HepG2 (cell line): ENCODE measurements around the gene UBE2J1. TPM values are rescaled to one million over a fixed set of nuclear protein-coding genes. Genes with fewer than 3 reads are reported as not detected.

Experiments
- ATAC-seq: fragments of 200-7000 bp; cut with Tn5 transposase; 3 replicates; pipeline ENCODE4 v1.9.1; 2020; ENCODE audit warnings: mild to moderate bottlenecking, moderate library complexity
- BruUV-seq: library from RNA; stranded (reverse); fragments of 400-500 nt; replicated peaks from 2 replicates; lab custom pipeline; 2021; lab: Mats Ljungman, UMichigan
- CTCF ChIA-PET: fragments of 300-600 bp; formaldehyde crosslinking; extraction: SDS; loops from one replicate; lab custom pipeline; 2021; ENCODE audit warnings: low total read pairs, inconsistent platforms, low intra/inter-chr PET ratio; lab: Yijun Ruan, JAX
- POLR2A ChIA-PET: fragments of 350-600 bp; sonication (Branson Sonifier 250); formaldehyde crosslinking; loops from one replicate; lab custom pipeline; 2020; ENCODE audit warnings: antibody characterized with exemption, inconsistent platforms; lab: Yijun Ruan, JAX
- DNase-seq: peaks from one replicate; pipeline ENCODE4 v3.0.0-alpha.2; 2015; ENCODE audit warnings: low spot score
- FAIRE-seq: peaks from 3 replicates; lab custom pipeline; 2011; peaks lifted over from hg19 to GRCh38; lab: Jason Lieb, UNC
- H2AFZ ChIP-seq: one replicate; pipeline ENCODE4 v1.6.1; 2011; ENCODE audit warnings: low read length, inconsistent platforms
- H3K27ac ChIP-seq: fragments of 300-600 bp; 3 replicates; pipeline ENCODE4 v1.8.0; 2011; ENCODE audit warnings: mixed run types, mild to moderate bottlenecking, mixed read lengths, low read length, inconsistent platforms; ENCODE audit not compliant: insufficient read depth; ENCODE audit errors: extremely low read length
- H3K27me3 ChIP-seq, 2 experiments: fragments of 200-600 bp in 1 of 2; 2 replicates in 1 of 2; 3 replicates in 1 of 2; pipeline versions ENCODE4 v1.6.0 to v1.8.0; 2011; ENCODE audit warnings: low read length in 2 of 2, mild to moderate bottlenecking in 2 of 2, moderate library complexity in 2 of 2, inconsistent platforms in 1 of 2; ENCODE audit not compliant: insufficient read depth in 2 of 2, control insufficient read depth in 1 of 2
- H3K36me3 ChIP-seq, 2 experiments: fragments of 200-600 bp in 1 of 2; replicated peaks in 1 of 2; 2 replicates in 1 of 2; 3 replicates in 1 of 2; pipeline versions ENCODE4 v1.5.1 to v1.8.0; 2011; ENCODE audit warnings: low read length in 2 of 2, inconsistent platforms in 1 of 2; ENCODE audit not compliant: insufficient read depth in 2 of 2, control insufficient read depth in 1 of 2
- H3K4me1 ChIP-seq: 2 replicates; pipeline ENCODE4 v1.5.1; 2012; ENCODE audit warnings: low read length, inconsistent platforms; ENCODE audit not compliant: insufficient read depth
- H3K4me2 ChIP-seq: 2 replicates; pipeline ENCODE4 v1.6.0; 2011; ENCODE audit warnings: low read depth, low read length, inconsistent platforms
- H3K4me3 ChIP-seq, 3 experiments: fragments of 200-600 bp in 1 of 3; sonication (generic), shearing (Covaris generic) in 1 of 3; replicated peaks in 1 of 3; 2 replicates each; pipeline ENCODE4 v1.5.1; 2011 to 2016; ENCODE audit warnings: low read length in 3 of 3, inconsistent platforms in 2 of 3, low read depth in 2 of 3, mild to moderate bottlenecking in 2 of 3, control low read depth in 1 of 3, mixed read lengths in 1 of 3; ENCODE audit not compliant: insufficient read depth in 1 of 3
- H3K79me2 ChIP-seq: one replicate; pipeline ENCODE4 v1.6.1; 2011; ENCODE audit warnings: low read length, inconsistent platforms; ENCODE audit not compliant: insufficient read depth
- H3K9ac ChIP-seq: 2 replicates; pipeline ENCODE4 v1.6.0; 2011; ENCODE audit warnings: mild to moderate bottlenecking, low read depth, low read length, inconsistent platforms; ENCODE audit not compliant: insufficient read depth
- H3K9me3 ChIP-seq: 2 replicates; pipeline ENCODE4 v1.5.1; 2012; ENCODE audit warnings: mild to moderate bottlenecking, low read length
- H4K20me1 ChIP-seq: 2 replicates; pipeline ENCODE4 v1.6.0; 2011; ENCODE audit warnings: inconsistent platforms, mild to moderate bottlenecking, low read length, moderate library complexity; ENCODE audit not compliant: insufficient read depth
- CBX5 ChIP-seq: sonication (generic); formaldehyde crosslinking; IDR thresholded peaks from 2 replicates; pipeline ENCODE4 v1.4.0; 2020; ENCODE audit warnings: missing genetic modification reagents, borderline replicate concordance
- GPN1 ChIP-seq: sonication (generic); formaldehyde crosslinking; IDR thresholded peaks from 2 replicates; pipeline ENCODE4 v1.5.1; 2020; ENCODE audit warnings: missing genetic modification reagents, borderline replicate concordance
- NFAT5 ChIP-seq: sonication (generic); formaldehyde crosslinking; IDR thresholded peaks from 2 replicates; pipeline ENCODE4 v1.4.0; 2020; ENCODE audit warnings: missing genetic modification reagents
- SMC3 ChIP-seq: IDR thresholded peaks from 2 replicates; pipeline ENCODE4 v1.6.1; 2011; ENCODE audit warnings: low read length, improper control_type of control experiment
- STAG1 ChIP-seq: sonication (generic); formaldehyde crosslinking; IDR thresholded peaks from 2 replicates; pipeline ENCODE4 v1.4.0; 2020; ENCODE audit warnings: missing genetic modification reagents
- WGBS: methylation state at CpG from one replicate; pipeline ENCODE4 v1.1.6; 2017; ENCODE audit warnings: low lambda C conversion rate; 5-methylcytosine and 5-hydroxymethylcytosine counted together
- in situ Hi-C: cut with HindIII; loops from 2 replicates; pipeline ENCODE4 v1.10.0; 2017; ENCODE audit warnings: low pct_unique_long_range_greater_than_20kb; ENCODE audit not compliant: extremely low pct_ligation_motif_present
- intact Hi-C: fragments of 100-400 bp; cut with micrococcal nuclease; formaldehyde crosslinking; loops from one replicate; pipeline ENCODE4 v1.10.0; 2022; ENCODE audit not compliant: unreplicated experiment
- polyA plus RNA-seq, 8 experiments: library from polyadenylated mRNA; depleted of rRNA in 3 of 8; stranded (reverse) in 7 of 8; unstranded in 1 of 8; fragments of >200 nt; fragmentation: Illumina TruSeq in 4 of 8; extraction: Trizol in 4 of 8; gene quantifications; 2 replicates each; pipeline versions ENCODE4 v1.2.1 to v1.2.3, GENCODE V29; 2011 to 2016; ENCODE audit warnings: low read depth in 4 of 8, missing spikeins in 1 of 8, mixed read lengths in 1 of 8; ENCODE audit not compliant: insufficient read depth in 1 of 8
- total RNA-seq, 5 experiments: library from RNA; depleted of rRNA; stranded (reverse); fragments of >200 nt; fragmentation: Illumina TruSeq; extraction: Trizol; gene quantifications; 2 replicates each; pipeline ENCODE4 v1.2.3, GENCODE V29; 2016; ENCODE audit warnings: low read depth in 1 of 5
- TF ChIP-seq, protein P1 (sequence below): sonication (generic); formaldehyde crosslinking; IDR thresholded peaks from 2 replicates; pipeline ENCODE4 v1.4.0; 2020; ENCODE audit warnings: missing genetic modification reagents
- TF ChIP-seq, protein P2 (sequence below): sonication (generic); formaldehyde crosslinking; IDR thresholded peaks from 2 replicates; pipeline ENCODE4 v1.4.0; 2020; ENCODE audit warnings: missing genetic modification reagents

Gene UBE2J1
- total and polyA plus RNA-seq, 2 of the 13 experiments (the other 11 are each of a cell fraction or from before 2014, with no cell fraction given), result 19.3 to 24.6 TPM

DNA sequence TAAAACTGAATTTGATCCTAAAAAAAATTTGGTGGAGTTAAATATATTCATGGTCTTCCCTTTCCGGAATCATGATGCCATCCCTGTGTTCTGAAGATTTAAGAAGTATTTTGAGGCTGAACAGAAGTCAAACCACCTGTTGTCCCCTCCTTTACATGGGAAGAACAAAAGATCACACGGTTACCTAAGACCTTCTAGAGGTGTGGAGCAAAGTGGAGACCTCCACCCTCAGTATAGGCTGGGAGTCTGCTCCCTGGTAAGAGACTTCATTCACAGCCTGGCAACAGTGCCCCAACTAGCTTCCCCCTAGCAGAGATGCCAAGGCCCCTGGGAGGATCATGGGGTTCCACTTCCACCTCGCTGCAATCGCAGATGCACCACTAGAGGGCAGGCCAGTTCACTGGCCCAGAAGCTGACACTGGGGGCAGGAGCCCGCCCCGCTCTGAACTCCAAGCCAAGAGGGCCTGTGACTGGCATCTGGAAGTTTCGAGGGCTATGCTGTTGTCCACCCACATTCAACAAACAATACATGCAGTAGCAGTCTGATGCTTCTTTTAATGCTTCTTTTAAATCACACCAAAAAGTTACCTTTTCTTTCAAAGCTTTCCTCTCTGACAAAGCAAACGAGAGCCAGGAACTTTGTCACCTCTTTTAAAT is 19.5 kb upstream of the UBE2J1 start (continued):
- no peak for TF ChIP-seq NFAT5 (CRISPR knock-in tag)

DNA sequence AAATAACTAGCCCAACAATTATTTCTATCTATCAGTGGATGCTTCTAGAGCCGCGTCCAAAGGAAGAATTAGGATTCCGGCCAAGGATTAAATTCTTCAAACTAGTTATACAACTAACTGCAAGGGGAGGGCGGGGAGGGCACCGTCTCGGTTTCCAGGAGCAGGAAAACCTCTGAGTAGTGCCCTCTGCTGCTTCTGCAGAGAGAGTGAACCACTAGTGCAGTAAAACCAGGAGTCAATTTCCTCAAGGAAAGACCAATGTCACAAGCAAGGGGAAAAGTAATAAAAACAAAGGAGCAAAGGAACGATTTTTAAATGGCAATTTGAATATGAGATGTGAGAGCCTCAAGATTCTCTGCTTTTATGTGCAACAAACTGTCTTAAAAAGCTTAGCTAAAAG is 16.5 kb upstream of the UBE2J1 start:
- CTCF ChIA-PET, result interaction anchor here (2.3 kb wide), 1 partner anchor 58 kb away, joined by 10 read pairs; no protein-coding TSS in a partner anchor
- DNase-seq, result peak; percentile 35
- H3K27ac ChIP-seq, result no peak overlapping the region
- 19% methylated on average over 7 of the region's 7 CpGs for WGBS
- H3K4me2 ChIP-seq, result no peak overlapping the region
- no TSS peak for BruUV-seq
- H3K9me3 ChIP-seq, result no peaks in the 10 kb centered on the region
- H3K4me1 ChIP-seq, result 0 out of 2 replicates have a peak, but pooled peaks cover 7% of the 10 kb centered on the region
- intact Hi-C loops, result loop anchor here (1.0 kb wide), 1 partner anchor 58 kb away; no protein-coding TSS in a partner anchor
- ATAC-seq, result peak; percentile 72
- H3K9ac ChIP-seq, result no peak overlapping the region
- H4K20me1 ChIP-seq, result no peaks in the 10 kb centered on the region
- no peak for FAIRE-seq
- POLR2A ChIA-PET, result no interaction called here
- no peaks in the 10 kb centered on the region for H3K27me3 ChIP-seq
- in situ Hi-C loops, result no loop called here
- H3K79me2 ChIP-seq, result no peaks in the 10 kb centered on the region
- H3K4me3 ChIP-seq, result no peak overlapping the region
- H3K36me3 ChIP-seq, result no peaks in the 10 kb centered on the region
- H2AFZ ChIP-seq, result no peak overlapping the region
- TF ChIP-seq CBX5 (no peak), STAG1 (CRISPR knock-in tag) (peak; percentile 37), GPN1 (CRISPR knock-in tag) (no peak), SMC3 (peak; percentile 46)
- TF ChIP-seq, protein P1, sequence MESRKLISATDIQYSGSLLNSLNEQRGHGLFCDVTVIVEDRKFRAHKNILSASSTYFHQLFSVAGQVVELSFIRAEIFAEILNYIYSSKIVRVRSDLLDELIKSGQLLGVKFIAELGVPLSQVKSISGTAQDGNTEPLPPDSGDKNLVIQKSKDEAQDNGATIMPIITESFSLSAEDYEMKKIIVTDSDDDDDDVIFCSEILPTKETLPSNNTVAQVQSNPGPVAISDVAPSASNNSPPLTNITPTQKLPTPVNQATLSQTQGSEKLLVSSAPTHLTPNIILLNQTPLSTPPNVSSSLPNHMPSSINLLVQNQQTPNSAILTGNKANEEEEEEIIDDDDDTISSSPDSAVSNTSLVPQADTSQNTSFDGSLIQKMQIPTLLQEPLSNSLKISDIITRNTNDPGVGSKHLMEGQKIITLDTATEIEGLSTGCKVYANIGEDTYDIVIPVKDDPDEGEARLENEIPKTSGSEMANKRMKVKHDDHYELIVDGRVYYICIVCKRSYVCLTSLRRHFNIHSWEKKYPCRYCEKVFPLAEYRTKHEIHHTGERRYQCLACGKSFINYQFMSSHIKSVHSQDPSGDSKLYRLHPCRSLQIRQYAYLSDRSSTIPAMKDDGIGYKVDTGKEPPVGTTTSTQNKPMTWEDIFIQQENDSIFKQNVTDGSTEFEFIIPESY (CRISPR knock-in tag), result no peak
- TF ChIP-seq, protein P2, sequence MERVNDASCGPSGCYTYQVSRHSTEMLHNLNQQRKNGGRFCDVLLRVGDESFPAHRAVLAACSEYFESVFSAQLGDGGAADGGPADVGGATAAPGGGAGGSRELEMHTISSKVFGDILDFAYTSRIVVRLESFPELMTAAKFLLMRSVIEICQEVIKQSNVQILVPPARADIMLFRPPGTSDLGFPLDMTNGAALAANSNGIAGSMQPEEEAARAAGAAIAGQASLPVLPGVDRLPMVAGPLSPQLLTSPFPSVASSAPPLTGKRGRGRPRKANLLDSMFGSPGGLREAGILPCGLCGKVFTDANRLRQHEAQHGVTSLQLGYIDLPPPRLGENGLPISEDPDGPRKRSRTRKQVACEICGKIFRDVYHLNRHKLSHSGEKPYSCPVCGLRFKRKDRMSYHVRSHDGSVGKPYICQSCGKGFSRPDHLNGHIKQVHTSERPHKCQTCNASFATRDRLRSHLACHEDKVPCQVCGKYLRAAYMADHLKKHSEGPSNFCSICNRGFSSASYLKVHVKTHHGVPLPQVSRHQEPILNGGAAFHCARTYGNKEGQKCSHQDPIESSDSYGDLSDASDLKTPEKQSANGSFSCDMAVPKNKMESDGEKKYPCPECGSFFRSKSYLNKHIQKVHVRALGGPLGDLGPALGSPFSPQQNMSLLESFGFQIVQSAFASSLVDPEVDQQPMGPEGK (CRISPR knock-in tag), result peak; percentile 76
